HFFc6 (cell line): Measurements from ENCODE around the gene ELF1. TPM values are rescaled to one million over a fixed set of nuclear protein-coding genes. Genes with fewer than 3 reads are reported as not detected.

Experiments
- DNase-seq: peaks from one replicate; pipeline ENCODE4 v3.0.0-alpha.2; 2018
- H3K27ac Mint-ChIP-seq: 2 replicates; pipeline ENCODE4 v1.8.0; 2020; ENCODE audit warnings: mild to moderate bottlenecking, mixed read lengths
- H3K27me3 Mint-ChIP-seq: 2 replicates; pipeline ENCODE4 v1.8.0; 2021; ENCODE audit warnings: mild to moderate bottlenecking, moderate library complexity, mixed read lengths; ENCODE audit not compliant: insufficient read depth
- H3K36me3 Mint-ChIP-seq: 2 replicates; pipeline ENCODE4 v1.8.0; 2021; ENCODE audit warnings: low read depth, mixed read lengths
- H3K4me1 Mint-ChIP-seq: 2 replicates; pipeline ENCODE4 v1.8.0; 2020; ENCODE audit warnings: low read depth, mixed read lengths
- H3K4me3 Mint-ChIP-seq: 2 replicates; pipeline ENCODE4 v1.8.0; 2020; ENCODE audit warnings: mild to moderate bottlenecking, moderate library complexity, mixed read lengths
- H3K9me3 Mint-ChIP-seq: 2 replicates; pipeline ENCODE4 v1.8.0; 2020; ENCODE audit warnings: mild to moderate bottlenecking, mixed read lengths
- total RNA-seq, 6 experiments: library from RNA; stranded (reverse); fragmentation: NEBNext Ultra II Directional; extraction: Animal tissue kit (Norgen Biotek cat#: 25700); gene quantifications; 2 replicates in 1 of 6; 3 replicates in 5 of 6; pipeline ENCODE4 v1.2.3, GENCODE V29; 2021
- TF ChIP-seq, protein P1 (sequence below): fragments of 200-600 bp; sonication (generic); IDR thresholded peaks from 2 replicates; pipeline ENCODE4 v1.5.0; 2021; ENCODE audit warnings: antibody characterized with exemption, mild to moderate bottlenecking

ELF1 gene
- total RNA-seq, 6 experiments from 2014 or later = 25.5 to 37.7 (median 33.4) TPM

DNA sequence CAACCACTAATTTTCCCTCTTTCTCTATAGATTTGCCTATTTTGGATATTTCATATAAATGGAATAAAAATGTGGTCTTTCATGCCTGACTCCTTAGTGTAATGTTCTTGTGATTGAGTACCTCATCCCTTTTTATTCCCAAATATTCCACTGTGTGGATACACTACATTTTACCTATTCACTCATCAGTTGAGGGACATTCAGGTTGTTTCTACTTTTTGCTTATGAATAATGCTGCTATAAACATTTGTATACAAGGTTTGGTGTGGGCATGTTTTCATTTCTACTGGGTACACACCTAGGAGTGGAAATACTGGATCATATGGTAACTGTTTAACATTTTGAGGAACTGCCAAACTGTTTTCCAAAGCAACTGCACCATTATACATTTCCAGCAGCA is 37.1 kb upstream of the ELF1 start:
- no peak for DNase-seq
- H3K4me3 Mint-ChIP-seq = no peak overlapping the region
- peaks cover 6% of the 10 kb centered on the region; the same call in 1 of the 2 replicates for H3K36me3 Mint-ChIP-seq
- TF ChIP-seq, protein P1, sequence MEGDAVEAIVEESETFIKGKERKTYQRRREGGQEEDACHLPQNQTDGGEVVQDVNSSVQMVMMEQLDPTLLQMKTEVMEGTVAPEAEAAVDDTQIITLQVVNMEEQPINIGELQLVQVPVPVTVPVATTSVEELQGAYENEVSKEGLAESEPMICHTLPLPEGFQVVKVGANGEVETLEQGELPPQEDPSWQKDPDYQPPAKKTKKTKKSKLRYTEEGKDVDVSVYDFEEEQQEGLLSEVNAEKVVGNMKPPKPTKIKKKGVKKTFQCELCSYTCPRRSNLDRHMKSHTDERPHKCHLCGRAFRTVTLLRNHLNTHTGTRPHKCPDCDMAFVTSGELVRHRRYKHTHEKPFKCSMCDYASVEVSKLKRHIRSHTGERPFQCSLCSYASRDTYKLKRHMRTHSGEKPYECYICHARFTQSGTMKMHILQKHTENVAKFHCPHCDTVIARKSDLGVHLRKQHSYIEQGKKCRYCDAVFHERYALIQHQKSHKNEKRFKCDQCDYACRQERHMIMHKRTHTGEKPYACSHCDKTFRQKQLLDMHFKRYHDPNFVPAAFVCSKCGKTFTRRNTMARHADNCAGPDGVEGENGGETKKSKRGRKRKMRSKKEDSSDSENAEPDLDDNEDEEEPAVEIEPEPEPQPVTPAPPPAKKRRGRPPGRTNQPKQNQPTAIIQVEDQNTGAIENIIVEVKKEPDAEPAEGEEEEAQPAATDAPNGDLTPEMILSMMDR = no peak
- H3K27me3 Mint-ChIP-seq = peaks cover 11% of the 10 kb centered on the region
- H3K4me1 Mint-ChIP-seq = peaks cover 65% of the 10 kb centered on the region
- H3K27ac Mint-ChIP-seq = no peak overlapping the region
- no peaks in the 10 kb centered on the region for H3K9me3 Mint-ChIP-seq

DNA sequence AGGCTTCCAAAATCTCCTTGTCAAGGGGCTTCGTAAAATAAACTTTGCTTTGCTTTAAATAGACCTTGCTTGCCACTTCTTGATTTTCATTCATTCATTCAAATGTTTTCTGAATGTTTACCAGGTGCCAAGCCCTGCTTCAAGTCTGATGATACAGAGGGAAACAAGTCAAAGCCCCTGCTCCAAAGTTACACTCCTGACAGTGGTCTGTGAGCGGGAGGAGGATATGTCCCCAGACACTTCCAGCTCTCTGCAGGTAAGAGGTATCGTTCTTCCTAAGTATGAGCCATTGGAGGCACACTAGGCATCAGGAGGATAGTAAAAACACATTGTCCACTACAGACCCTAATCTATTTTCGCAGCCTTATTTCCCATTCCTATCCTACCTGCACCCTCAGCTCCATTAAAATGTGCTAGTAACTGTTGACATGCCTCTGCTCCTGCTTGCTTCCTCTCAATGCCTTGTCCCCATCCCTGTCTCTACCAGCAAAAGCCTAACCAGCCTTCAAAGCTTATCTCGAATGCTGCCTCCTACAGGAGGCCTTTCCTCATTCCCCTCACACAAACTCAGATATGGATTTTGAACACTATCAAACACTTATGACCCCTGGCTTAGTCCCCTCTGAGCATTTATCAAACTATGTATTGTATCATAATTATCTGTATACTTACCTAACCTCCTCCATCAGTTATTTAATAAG is 36.0 kb upstream of the ELF1 start:
- DNase-seq = no peak
- TF ChIP-seq, protein P1 = peak; percentile 58; the same call in 1 of the 2 replicates
- H3K9me3 Mint-ChIP-seq = no peaks in the 10 kb centered on the region
- H3K4me1 Mint-ChIP-seq = peaks cover 73% of the 10 kb centered on the region
- H3K27ac Mint-ChIP-seq = peak overlapping the region; percentile 85; the same call in 1 of the 2 replicates
- peak overlapping the region; percentile 79; the same call in 1 of the 2 replicates for H3K4me3 Mint-ChIP-seq
- peaks cover 6% of the 10 kb centered on the region; the same call in 1 of the 2 replicates for H3K36me3 Mint-ChIP-seq
- H3K27me3 Mint-ChIP-seq = peaks cover 4% of the 10 kb centered on the region

DNA sequence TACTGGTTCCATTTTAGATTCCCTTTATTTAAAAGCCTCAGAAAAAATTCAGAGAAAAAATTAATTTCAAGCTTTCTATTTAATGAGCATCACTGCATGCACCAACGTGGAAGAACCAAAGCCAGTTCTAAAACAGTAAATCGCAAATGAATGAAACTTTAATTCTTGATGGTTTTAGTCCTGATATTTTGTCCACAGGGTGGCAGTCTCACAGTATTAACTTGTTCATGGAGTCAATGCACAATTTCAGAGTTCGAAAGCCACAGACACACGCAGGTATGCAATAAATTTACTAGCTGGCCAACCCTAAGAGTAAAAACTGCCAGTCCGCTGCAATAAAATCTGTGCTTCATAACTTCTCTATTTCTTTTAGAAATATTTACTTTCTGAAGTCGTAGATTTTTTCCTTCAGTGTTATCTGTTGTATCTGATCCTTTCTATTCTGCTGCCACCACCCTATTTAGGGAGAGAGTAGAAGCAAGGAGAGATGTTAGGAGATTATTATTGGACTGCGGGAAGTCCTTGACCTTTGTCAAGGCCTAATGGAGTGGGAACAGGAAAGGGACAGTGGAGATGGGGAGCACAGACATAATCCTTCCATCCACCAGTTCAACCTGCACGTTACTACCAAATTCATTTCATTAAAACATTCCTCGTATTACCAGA is 35.2 kb upstream of the ELF1 start:
- H3K9me3 Mint-ChIP-seq = peaks cover 3% of the 10 kb centered on the region; the same call in 1 of the 2 replicates
- peak overlapping the region; percentile 79 for H3K4me3 Mint-ChIP-seq
- peak overlapping the region; percentile 85 for H3K27ac Mint-ChIP-seq
- H3K4me1 Mint-ChIP-seq = peaks cover 80% of the 10 kb centered on the region
- peaks cover 11% of the 10 kb centered on the region for H3K36me3 Mint-ChIP-seq
- DNase-seq = peak; percentile 77
- TF ChIP-seq, protein P1 = peak; percentile 87
- H3K27me3 Mint-ChIP-seq = peaks cover 1% of the 10 kb centered on the region

DNA sequence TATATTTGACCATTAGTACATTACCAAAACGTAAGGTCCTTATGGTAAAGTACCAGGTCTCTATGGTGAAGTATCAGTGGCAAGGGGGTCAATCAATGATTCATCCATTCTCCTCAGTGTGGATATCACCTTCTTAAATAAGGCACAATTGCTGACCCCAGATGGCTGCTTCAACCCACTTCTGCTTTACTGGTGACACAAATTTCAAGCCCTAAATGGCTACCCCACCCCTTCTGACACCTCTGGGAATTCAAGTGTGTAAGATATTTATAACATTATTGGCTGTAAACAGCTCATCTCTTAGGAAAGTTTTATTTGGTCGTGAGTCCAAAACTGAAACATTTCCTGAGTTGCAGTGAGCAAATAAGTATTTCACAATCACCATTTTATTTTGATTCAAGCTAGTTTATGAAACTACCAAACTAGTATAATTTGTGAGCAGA is 34.3 kb upstream of the ELF1 start:
- H3K27me3 Mint-ChIP-seq = peaks cover 1% of the 10 kb centered on the region
- peak overlapping the region; percentile 85 for H3K27ac Mint-ChIP-seq
- peak; percentile 44 for DNase-seq
- TF ChIP-seq, protein P1 = no peak
- peak overlapping the region; percentile 79 for H3K4me3 Mint-ChIP-seq
- H3K36me3 Mint-ChIP-seq = peaks cover 20% of the 10 kb centered on the region
- H3K9me3 Mint-ChIP-seq = peaks cover 8% of the 10 kb centered on the region; the same call in 1 of the 2 replicates
- H3K4me1 Mint-ChIP-seq = peaks cover 80% of the 10 kb centered on the region

DNA sequence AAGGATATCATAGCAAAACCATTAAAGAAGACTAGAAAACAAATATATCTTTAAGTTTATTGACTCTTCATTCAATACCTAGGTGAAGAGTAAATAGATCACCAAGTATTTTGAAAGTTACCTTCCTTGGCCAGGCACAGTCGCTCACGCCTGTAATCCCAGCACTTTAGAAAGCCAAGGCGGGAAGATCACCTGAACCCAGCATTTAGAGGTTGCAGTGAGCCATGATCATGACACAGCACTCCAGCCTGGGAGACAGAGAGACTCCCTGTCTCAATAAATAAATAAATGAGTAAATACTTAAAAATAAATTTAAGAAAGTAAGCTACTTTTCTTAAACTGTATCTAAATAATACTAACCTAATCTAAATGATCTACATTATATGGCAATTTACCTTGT is 33.3 kb upstream of the ELF1 start:
- H3K4me1 Mint-ChIP-seq = peaks cover 74% of the 10 kb centered on the region
- peaks cover 1% of the 10 kb centered on the region for H3K27me3 Mint-ChIP-seq
- H3K36me3 Mint-ChIP-seq = peaks cover 17% of the 10 kb centered on the region
- H3K4me3 Mint-ChIP-seq = no peak overlapping the region
- peak overlapping the region; percentile 85 for H3K27ac Mint-ChIP-seq
- TF ChIP-seq, protein P1 = no peak
- peaks cover 8% of the 10 kb centered on the region; the same call in 1 of the 2 replicates for H3K9me3 Mint-ChIP-seq
- DNase-seq = no peak
